Measurements from ENCODE around the gene SON. TPM values are rescaled to one million over a fixed set of nuclear protein-coding genes. Genes with fewer than 3 reads are reported as not detected.

Gene SON
- total and polyA plus RNA-seq, 2 of the 13 experiments (the other 11 are each of a cell fraction or from before 2014, with no cell fraction given) = 61.3 to 78.3 TPM

- TF ChIP-seq ELK4 (CRISPR knock-in tag; IDR thresholded peaks at IDR 0.05; ENCODE audit: borderline replicate concordance) (0 out of 2 replicates have a peak, but pooled peaks have one; percentile 17), IRF1 (CRISPR knock-in tag; IDR thresholded peaks at IDR 0.05; ENCODE audit: low read depth) (0 out of 2 replicates have a peak, but pooled peaks have one; percentile 56), ZNF777 (CRISPR knock-in tag; IDR thresholded peaks at IDR 0.05) (peak; percentile 81; the same call in 1 of the 2 replicates), CREB1 (IDR thresholded peaks at IDR 0.05) (peak; percentile 57; the same call in 1 of the 2 replicates), CREB1 (CRISPR knock-in tag; IDR thresholded peaks at IDR 0.05) (no peak), ZNF296 (CRISPR knock-in tag; conservative IDR thresholded peaks at IDR 0.05) (0 out of 2 replicates have a peak, but pooled peaks have one; percentile 56), POLR2A (IDR thresholded peaks at IDR 0.05; ENCODE audit: insufficient read depth in 1 of 2, low read depth in 2 of 2, low read length in 2 of 2) (peak; percentile 70 to 82), ZNF552 (CRISPR knock-in tag; IDR thresholded peaks at IDR 0.05; ENCODE audit: borderline replicate concordance) (peak; percentile 31; the same call in 1 of the 2 replicates), ZSCAN21 (CRISPR knock-in tag; IDR thresholded peaks at IDR 0.05; ENCODE audit: borderline replicate concordance) (peak; percentile 85), ZBTB25 (CRISPR knock-in tag; IDR thresholded peaks at IDR 0.05) (peak; percentile 61; the same call in 1 of the 2 replicates), SAP130 (CRISPR knock-in tag; IDR thresholded peaks at IDR 0.05; ENCODE audit: low read depth) (peak; percentile 80), TBX2 (CRISPR knock-in tag; IDR thresholded peaks at IDR 0.05; ENCODE audit: borderline replicate concordance) (peak; percentile 58; the same call in 1 of the 2 replicates), HDAC2 (CRISPR knock-in tag; IDR thresholded peaks at IDR 0.05) (peak; percentile 34), HNF4A (CRISPR knock-in tag; IDR thresholded peaks at IDR 0.05) (peak; percentile 94), POGZ (CRISPR knock-in tag; IDR thresholded peaks at IDR 0.05) (peak; percentile 38; the same call in 1 of the 2 replicates), KLF12 (CRISPR knock-in tag; IDR thresholded peaks at IDR 0.05; ENCODE audit: borderline replicate concordance) (peak; percentile 77; the same call in 1 of the 2 replicates), BRF2 (CRISPR knock-in tag; IDR thresholded peaks at IDR 0.05) (0 out of 2 replicates have a peak, but pooled peaks have one; percentile 42), E2F1 (CRISPR knock-in tag; IDR thresholded peaks at IDR 0.05) (peak; percentile 73), PRMT3 (CRISPR knock-in tag; IDR thresholded peaks at IDR 0.05; ENCODE audit: borderline replicate concordance, low read depth) (0 out of 2 replicates have a peak, but pooled peaks have one; percentile 26), HCFC1 (IDR thresholded peaks at IDR 0.05; ENCODE audit: low read depth, low read length) (no peak), ZNF660 (CRISPR knock-in tag; IDR thresholded peaks at IDR 0.05; ENCODE audit: borderline replicate concordance, low read depth) (no peak), ZBTB37 (CRISPR knock-in tag; IDR thresholded peaks at IDR 0.05) (peak; percentile 36; the same call in 1 of the 2 replicates)
Observed at GRCh38 chr21:33588485-33589335, 45.9 kb downstream of the SON start, which contains the start of gene DONSON (continued).

Measured in HepG2 (cell line).